MM.1S (cell line): ENCODE results near the gene ADGRG2.

Experiments
- CTCF ChIP-seq: fragments of 300-600 bp; sonication (generic); IDR thresholded peaks from 2 replicates; pipeline ENCODE4 v1.5.1; 2016; ENCODE audit warnings: antibody characterized with exemption, low read length, mixed read lengths
- EZH2 ChIP-seq: fragments of 300-600 bp; sonication (generic); optimal IDR thresholded peaks from 2 replicates; pipeline ENCODE3; 2017; ENCODE audit warnings: low read depth, mild to moderate bottlenecking, antibody characterized with exemption, low read length, mixed read lengths

GRCh38 chrX:19162851-19163250, 40.6 kb upstream of the ADGRG2 start:
- TF ChIP-seq EZH2 (no peak), CTCF (no peak)
